Measurements from ENCODE around the gene KRT84.

DNA sequence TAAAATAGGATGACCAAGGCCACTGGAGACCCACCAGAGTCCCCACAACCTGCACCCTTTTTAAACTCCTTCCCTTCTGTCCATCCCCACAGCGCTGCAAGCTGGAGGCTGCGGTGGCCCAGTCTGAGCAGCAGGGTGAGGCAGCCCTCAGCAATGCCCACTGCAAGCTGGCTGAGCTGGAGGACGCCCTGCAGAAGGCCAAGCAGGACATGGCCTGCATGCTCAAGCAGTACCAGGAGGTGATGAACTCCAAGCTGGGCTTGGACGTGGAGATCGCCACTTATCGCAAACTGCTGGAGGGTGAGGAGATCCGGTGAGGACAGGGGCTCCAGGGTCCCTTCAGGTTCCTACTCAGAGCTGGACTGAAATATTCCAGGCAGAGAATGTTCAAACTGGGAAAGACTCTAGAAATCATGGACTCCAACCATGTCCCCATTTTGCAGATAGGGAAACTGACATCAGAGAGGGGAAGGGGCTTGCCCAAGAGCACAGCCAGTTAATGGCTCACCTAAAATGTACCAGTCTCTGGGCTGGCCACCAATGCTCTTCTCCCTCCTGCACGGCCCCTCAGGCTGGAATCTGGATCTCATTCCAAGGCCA is 35.3 kb downstream of the KRT84 start:
- TF ChIP-seq, protein P1, sequence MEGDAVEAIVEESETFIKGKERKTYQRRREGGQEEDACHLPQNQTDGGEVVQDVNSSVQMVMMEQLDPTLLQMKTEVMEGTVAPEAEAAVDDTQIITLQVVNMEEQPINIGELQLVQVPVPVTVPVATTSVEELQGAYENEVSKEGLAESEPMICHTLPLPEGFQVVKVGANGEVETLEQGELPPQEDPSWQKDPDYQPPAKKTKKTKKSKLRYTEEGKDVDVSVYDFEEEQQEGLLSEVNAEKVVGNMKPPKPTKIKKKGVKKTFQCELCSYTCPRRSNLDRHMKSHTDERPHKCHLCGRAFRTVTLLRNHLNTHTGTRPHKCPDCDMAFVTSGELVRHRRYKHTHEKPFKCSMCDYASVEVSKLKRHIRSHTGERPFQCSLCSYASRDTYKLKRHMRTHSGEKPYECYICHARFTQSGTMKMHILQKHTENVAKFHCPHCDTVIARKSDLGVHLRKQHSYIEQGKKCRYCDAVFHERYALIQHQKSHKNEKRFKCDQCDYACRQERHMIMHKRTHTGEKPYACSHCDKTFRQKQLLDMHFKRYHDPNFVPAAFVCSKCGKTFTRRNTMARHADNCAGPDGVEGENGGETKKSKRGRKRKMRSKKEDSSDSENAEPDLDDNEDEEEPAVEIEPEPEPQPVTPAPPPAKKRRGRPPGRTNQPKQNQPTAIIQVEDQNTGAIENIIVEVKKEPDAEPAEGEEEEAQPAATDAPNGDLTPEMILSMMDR (conservative IDR thresholded peaks at IDR 0.05; ENCODE audit: low read length): no peak
- TF ChIP-seq EZH2phosphoT487 (IDR thresholded peaks at IDR 0.05; ENCODE audit: borderline replicate concordance, low read depth, low read length): no peak
